Measurements from ENCODE around the gene AHI1. TPM values are rescaled to one million over a fixed set of nuclear protein-coding genes. Genes with fewer than 3 reads are reported as not detected.

The AHI1 gene
- total RNA-seq, 2 experiments from 2014 or later = 21.1 to 27.5 TPM

GRCh38 chr6:135291288-135292076 is 206.1 kb downstream of the AHI1 start:
- Histone ChIP-seq H3K27me3 (ENCODE audit: control insufficient read depth in 1 of 2, insufficient read depth in 2 of 2, low read length in 2 of 2) (no peaks in the 10 kb centered on the region), H3K4me3 (ENCODE audit: low read length) (no peak overlapping the region), H3K4me1 (ENCODE audit: insufficient read depth, low read length) (no peaks in the 10 kb centered on the region), H3K27ac (ENCODE audit: low read depth in 1 of 2, low read length in 2 of 2) (no peak overlapping the region), H3K36me3 (ENCODE audit: insufficient read depth, low read length) (no peaks in the 10 kb centered on the region), H3K9me3 (ENCODE audit: control insufficient read depth in 1 of 2, insufficient read depth in 1 of 2, low read length in 2 of 2) (no peaks in the 10 kb centered on the region)
- intact Hi-C loops (cut with DNase I, micrococcal nuclease) = no loop called here
- Mint-ChIP-seq H3K36me3 (ENCODE audit: low read depth) (peaks cover 3% of the 10 kb centered on the region), H3K9me3 (no peaks in the 10 kb centered on the region), H3K27me3 (no peaks in the 10 kb centered on the region), H3K27ac (no peak overlapping the region), H3K4me3 (no peak overlapping the region), H3K4me1 (ENCODE audit: low read depth) (no peaks in the 10 kb centered on the region)
- no peak for DNase-seq
- TF ChIP-seq, protein P1, sequence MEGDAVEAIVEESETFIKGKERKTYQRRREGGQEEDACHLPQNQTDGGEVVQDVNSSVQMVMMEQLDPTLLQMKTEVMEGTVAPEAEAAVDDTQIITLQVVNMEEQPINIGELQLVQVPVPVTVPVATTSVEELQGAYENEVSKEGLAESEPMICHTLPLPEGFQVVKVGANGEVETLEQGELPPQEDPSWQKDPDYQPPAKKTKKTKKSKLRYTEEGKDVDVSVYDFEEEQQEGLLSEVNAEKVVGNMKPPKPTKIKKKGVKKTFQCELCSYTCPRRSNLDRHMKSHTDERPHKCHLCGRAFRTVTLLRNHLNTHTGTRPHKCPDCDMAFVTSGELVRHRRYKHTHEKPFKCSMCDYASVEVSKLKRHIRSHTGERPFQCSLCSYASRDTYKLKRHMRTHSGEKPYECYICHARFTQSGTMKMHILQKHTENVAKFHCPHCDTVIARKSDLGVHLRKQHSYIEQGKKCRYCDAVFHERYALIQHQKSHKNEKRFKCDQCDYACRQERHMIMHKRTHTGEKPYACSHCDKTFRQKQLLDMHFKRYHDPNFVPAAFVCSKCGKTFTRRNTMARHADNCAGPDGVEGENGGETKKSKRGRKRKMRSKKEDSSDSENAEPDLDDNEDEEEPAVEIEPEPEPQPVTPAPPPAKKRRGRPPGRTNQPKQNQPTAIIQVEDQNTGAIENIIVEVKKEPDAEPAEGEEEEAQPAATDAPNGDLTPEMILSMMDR (IDR thresholded peaks at IDR 0.05) = no peak
- ATAC-seq (ENCODE audit: poor library complexity) = no peak
- ChIA-PET POLR2A (interaction anchor here (0.6 kb wide), 1 partner anchor 199 kb away, joined by 3 read pairs; no protein-coding TSS in a partner anchor), CTCF (interaction anchor here (1.3 kb wide), 1 partner anchor 25 kb away, joined by 3 read pairs; no protein-coding TSS in a partner anchor)

DNA sequence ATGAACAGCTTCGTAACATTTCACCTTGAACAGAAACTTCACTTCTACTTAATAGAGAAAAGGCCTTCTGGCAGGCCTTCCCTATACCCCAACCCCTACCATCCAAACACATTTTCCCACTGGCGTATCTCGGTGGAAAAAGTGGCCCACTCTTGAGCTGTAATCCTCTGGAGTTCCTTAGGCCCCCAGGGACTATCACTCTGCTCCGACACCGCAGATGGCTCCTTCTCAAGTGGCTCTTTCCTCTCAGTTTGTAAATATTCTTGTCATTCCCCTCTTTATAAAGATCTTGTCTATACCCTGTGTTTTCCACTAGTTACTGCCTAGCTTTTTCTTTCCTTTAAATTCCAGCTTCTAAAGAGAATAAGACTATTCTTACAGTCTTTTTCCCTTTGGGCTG is 207.7 kb downstream of the AHI1 start:
- no peaks in the 10 kb centered on the region for H3K4me1 ChIP-seq (ENCODE audit: insufficient read depth, low read length)
- H3K36me3 ChIP-seq (ENCODE audit: insufficient read depth, low read length) = no peaks in the 10 kb centered on the region
- no peaks in the 10 kb centered on the region for H3K4me1 Mint-ChIP-seq (ENCODE audit: low read depth)
- no peaks in the 10 kb centered on the region for H3K36me3 Mint-ChIP-seq (ENCODE audit: low read depth)
- ChIA-PET POLR2A (no interaction called here), CTCF (no interaction called here)
- no peak for DNase-seq
- no peak overlapping the region for H3K4me3 ChIP-seq (ENCODE audit: low read length)
- H3K4me3 Mint-ChIP-seq = no peak overlapping the region
- no peaks in the 10 kb centered on the region for H3K9me3 Mint-ChIP-seq
- H3K9me3 ChIP-seq (ENCODE audit: control insufficient read depth in 1 of 2, insufficient read depth in 1 of 2, low read length in 2 of 2) = no peaks in the 10 kb centered on the region
- no peaks in the 10 kb centered on the region for H3K27me3 Mint-ChIP-seq
- H3K27ac Mint-ChIP-seq = no peak overlapping the region
- no peak for ATAC-seq (ENCODE audit: poor library complexity)
- no peak overlapping the region for H3K27ac ChIP-seq (ENCODE audit: low read depth in 1 of 2, low read length in 2 of 2)
- intact Hi-C loops (cut with DNase I, micrococcal nuclease) = no loop called here
- TF ChIP-seq, protein P1 (IDR thresholded peaks at IDR 0.05) = no peak
- no peaks in the 10 kb centered on the region for H3K27me3 ChIP-seq (ENCODE audit: control insufficient read depth in 1 of 2, insufficient read depth in 2 of 2, low read length in 2 of 2)

GRCh38 chr6:135286962-135287538 is 210.5 kb downstream of the AHI1 start:
- Histone ChIP-seq H3K9me3 (ENCODE audit: control insufficient read depth in 1 of 2, insufficient read depth in 1 of 2, low read length in 2 of 2) (no peaks in the 10 kb centered on the region), H3K4me1 (ENCODE audit: insufficient read depth, low read length) (no peaks in the 10 kb centered on the region), H3K27ac (ENCODE audit: low read depth in 1 of 2, low read length in 2 of 2) (no peak overlapping the region), H3K4me3 (ENCODE audit: low read length) (no peak overlapping the region), H3K36me3 (ENCODE audit: insufficient read depth, low read length) (no peaks in the 10 kb centered on the region), H3K27me3 (ENCODE audit: control insufficient read depth in 1 of 2, insufficient read depth in 2 of 2, low read length in 2 of 2) (no peaks in the 10 kb centered on the region)
- no peaks in the 10 kb centered on the region for H3K4me1 Mint-ChIP-seq (ENCODE audit: low read depth)
- H3K4me3 Mint-ChIP-seq = no peak overlapping the region
- TF ChIP-seq, protein P1 (IDR thresholded peaks at IDR 0.05) = no peak
- ATAC-seq (ENCODE audit: poor library complexity) (no peak), DNase-seq (no peak)
- no peaks in the 10 kb centered on the region for H3K36me3 Mint-ChIP-seq (ENCODE audit: low read depth)
- no peak overlapping the region for H3K27ac Mint-ChIP-seq
- intact Hi-C loops (cut with DNase I, micrococcal nuclease) = no loop called here
- no peaks in the 10 kb centered on the region for H3K9me3 Mint-ChIP-seq
- no peaks in the 10 kb centered on the region for H3K27me3 Mint-ChIP-seq
- CTCF ChIA-PET = no interaction called here
- POLR2A ChIA-PET = no interaction called here

Measured in CD4-positive, alpha-beta T cell (primary cell).